DOHH2 (cell line): Measurements from ENCODE around the gene OTUD7B.
A peak's percentile ranks its signal among the peaks of the same experiment; 100 is the strongest.
"Not testable (repeated sequence)": the region's sequence is repeated elsewhere in the genome, so short reads cannot be mapped to it uniquely, and the experiment has no call there.

Experiments used
- H3F3A ChIP-seq: fragments of 200-600 bp; sonication (generic), shearing (Covaris generic); 2 replicates; pipeline ENCODE4 v1.6.0; 2016; ENCODE audit warnings: antibody characterized with exemption, mild to moderate bottlenecking; ENCODE audit not compliant: control insufficient read depth, insufficient read depth
- H3K27ac ChIP-seq: fragments of 200-600 bp; sonication (generic); 2 replicates; pipeline ENCODE4 v1.5.1; 2014; ENCODE audit warnings: low read depth, mild to moderate bottlenecking, low read length, moderate library complexity
- H3K27me3 ChIP-seq: fragments of 200-600 bp; sonication (generic); 2 replicates; pipeline ENCODE4 v1.6.1; 2014; ENCODE audit warnings: mild to moderate bottlenecking, low read length, mixed read lengths; ENCODE audit not compliant: control insufficient read depth
- H3K36me3 ChIP-seq: fragments of 200-600 bp; sonication (generic); 2 replicates; pipeline ENCODE4 v1.6.1; 2014; ENCODE audit warnings: mild to moderate bottlenecking, low read length, moderate library complexity, mixed read lengths; ENCODE audit not compliant: control insufficient read depth
- H3K4me1 ChIP-seq: fragments of 200-600 bp; sonication (generic); 2 replicates; pipeline ENCODE4 v1.6.1; 2014; ENCODE audit warnings: mild to moderate bottlenecking, low read length, mixed read lengths; ENCODE audit not compliant: control insufficient read depth
- H3K4me2 ChIP-seq: fragments of 200-600 bp; sonication (generic); 2 replicates; pipeline ENCODE4 v1.6.0; 2014; ENCODE audit warnings: mild to moderate bottlenecking, low read length, moderate library complexity
- H3K4me3 ChIP-seq: fragments of 200-600 bp; sonication (generic); 2 replicates; pipeline ENCODE4 v1.5.1; 2014; ENCODE audit warnings: mild to moderate bottlenecking, low read length, mixed read lengths
- H3K79me2 ChIP-seq: fragments of 200-600 bp; sonication (generic); 2 replicates; pipeline ENCODE4 v1.6.1; 2014; ENCODE audit warnings: mild to moderate bottlenecking, low read length, mixed read lengths; ENCODE audit not compliant: control insufficient read depth
- H3K9me2 ChIP-seq: fragments of 200-600 bp; sonication (generic); replicated peaks from 2 replicates; pipeline ENCODE4 v1.6.1; 2014; ENCODE audit warnings: mild to moderate bottlenecking, low read length, mixed read lengths; ENCODE audit not compliant: control insufficient read depth
- H3K9me3 ChIP-seq: fragments of 200-600 bp; sonication (generic); 2 replicates; pipeline ENCODE4 v1.6.1; 2014; ENCODE audit warnings: antibody characterized with exemption, low read length, mixed read lengths; ENCODE audit not compliant: control insufficient read depth, insufficient read depth
- H4K20me1 ChIP-seq: fragments of 200-600 bp; sonication (generic); 2 replicates; pipeline ENCODE4 v1.6.0; 2014; ENCODE audit warnings: low read depth, mild to moderate bottlenecking, antibody characterized with exemption, low read length, moderate library complexity; ENCODE audit not compliant: control insufficient read depth, insufficient read depth
- EZH2phosphoT487 ChIP-seq: fragments of 200-600 bp; sonication (generic); IDR thresholded peaks from 2 replicates; pipeline ENCODE4 v1.6.1; 2017; ENCODE audit warnings: borderline replicate concordance, mild to moderate bottlenecking, antibody characterized with exemption, low read length, moderate library complexity, mixed read lengths
- TF ChIP-seq, protein P1 (sequence below): fragments of 200-600 bp; sonication (generic); IDR thresholded peaks from one replicate; pipeline ENCODE4 v1.5.1; 2014; ENCODE audit warnings: antibody characterized with exemption, mild to moderate bottlenecking, low read depth, low read length; ENCODE audit not compliant: poor library complexity, severe bottlenecking

Gene OTUD7B

DNA sequence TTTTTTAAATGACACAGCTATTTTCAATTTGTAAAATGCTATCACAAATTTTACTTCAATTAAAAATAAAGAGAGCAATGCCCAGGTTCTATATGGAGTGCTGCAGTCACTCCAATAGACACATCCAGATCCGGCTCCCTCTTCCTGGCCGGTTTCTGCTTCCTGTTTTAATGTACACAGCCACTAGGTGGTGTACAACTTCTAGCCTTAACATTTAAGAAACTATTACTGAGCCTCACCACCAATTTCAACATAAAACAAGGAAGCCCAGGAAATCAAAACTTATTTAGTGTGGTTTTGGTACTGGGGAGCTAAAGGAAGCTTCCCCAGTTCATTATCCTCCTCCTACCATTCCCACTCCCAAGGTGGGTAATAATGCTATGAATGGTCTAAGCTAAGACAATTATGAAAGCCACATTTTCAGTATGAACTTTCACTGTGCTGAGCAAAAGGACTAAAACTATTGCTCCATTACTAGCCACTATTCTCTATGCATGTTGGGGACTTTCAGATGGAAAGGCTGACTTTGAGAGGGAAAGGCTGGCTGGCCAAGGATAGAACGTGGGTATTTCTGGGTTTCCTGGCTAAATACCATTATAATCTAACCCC, 48.4 kb downstream of the OTUD7B start:
- no peaks in the 10 kb centered on the region for H4K20me1 ChIP-seq
- no peaks in the 10 kb centered on the region for H3K9me2 ChIP-seq
- H3K9me3 ChIP-seq, result no peaks in the 10 kb centered on the region
- H3K4me2 ChIP-seq, result no peak overlapping the region
- H3K27ac ChIP-seq, result no peak overlapping the region
- no peaks in the 10 kb centered on the region for H3F3A ChIP-seq
- no peaks in the 10 kb centered on the region for H3K36me3 ChIP-seq
- no peaks in the 10 kb centered on the region for H3K27me3 ChIP-seq
- no peak overlapping the region for H3K4me3 ChIP-seq
- TF ChIP-seq EZH2phosphoT487, result no peak
- TF ChIP-seq, protein P1, sequence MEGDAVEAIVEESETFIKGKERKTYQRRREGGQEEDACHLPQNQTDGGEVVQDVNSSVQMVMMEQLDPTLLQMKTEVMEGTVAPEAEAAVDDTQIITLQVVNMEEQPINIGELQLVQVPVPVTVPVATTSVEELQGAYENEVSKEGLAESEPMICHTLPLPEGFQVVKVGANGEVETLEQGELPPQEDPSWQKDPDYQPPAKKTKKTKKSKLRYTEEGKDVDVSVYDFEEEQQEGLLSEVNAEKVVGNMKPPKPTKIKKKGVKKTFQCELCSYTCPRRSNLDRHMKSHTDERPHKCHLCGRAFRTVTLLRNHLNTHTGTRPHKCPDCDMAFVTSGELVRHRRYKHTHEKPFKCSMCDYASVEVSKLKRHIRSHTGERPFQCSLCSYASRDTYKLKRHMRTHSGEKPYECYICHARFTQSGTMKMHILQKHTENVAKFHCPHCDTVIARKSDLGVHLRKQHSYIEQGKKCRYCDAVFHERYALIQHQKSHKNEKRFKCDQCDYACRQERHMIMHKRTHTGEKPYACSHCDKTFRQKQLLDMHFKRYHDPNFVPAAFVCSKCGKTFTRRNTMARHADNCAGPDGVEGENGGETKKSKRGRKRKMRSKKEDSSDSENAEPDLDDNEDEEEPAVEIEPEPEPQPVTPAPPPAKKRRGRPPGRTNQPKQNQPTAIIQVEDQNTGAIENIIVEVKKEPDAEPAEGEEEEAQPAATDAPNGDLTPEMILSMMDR, result peak; percentile 78
- peaks cover 3% of the 10 kb centered on the region for H3K4me1 ChIP-seq
- H3K79me2 ChIP-seq, result no peaks in the 10 kb centered on the region

DNA sequence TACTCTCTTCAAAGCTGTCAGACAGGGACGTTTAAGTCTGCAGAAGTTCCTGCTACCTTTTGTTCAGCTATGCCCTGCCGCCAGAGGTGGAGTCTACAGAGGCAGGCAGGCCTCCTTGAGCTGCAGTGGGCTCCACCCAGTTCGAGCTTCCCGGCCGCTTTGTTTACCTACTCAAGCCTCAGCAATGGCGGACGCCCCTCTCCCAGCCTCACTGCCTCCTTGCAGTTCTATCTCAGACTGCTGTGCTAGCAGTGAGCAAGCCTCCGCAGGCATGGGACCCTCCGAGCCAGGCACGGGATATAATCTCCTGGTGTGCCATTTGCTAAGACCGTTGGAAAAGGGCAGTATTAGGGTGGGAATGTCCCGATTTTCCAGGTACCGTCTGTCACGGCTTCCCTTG, 53.0 kb downstream of the OTUD7B start:
- not testable (repeated sequence) for H3K79me2 ChIP-seq, H3K4me2 ChIP-seq, H3K9me3 ChIP-seq, H3K4me3 ChIP-seq, H3K4me1 ChIP-seq, H3K9me2 ChIP-seq, H4K20me1 ChIP-seq, H3F3A ChIP-seq, H3K27ac ChIP-seq, H3K36me3 ChIP-seq, H3K27me3 ChIP-seq

GRCh38 chr1:149949911-149950310, 60.6 kb downstream of the OTUD7B start:
- H3K27me3 ChIP-seq, result no peaks in the 10 kb centered on the region
- no peaks in the 10 kb centered on the region for H3K9me2 ChIP-seq
- no peaks in the 10 kb centered on the region for H3K4me1 ChIP-seq
- H3K9me3 ChIP-seq, result no peaks in the 10 kb centered on the region
- TF ChIP-seq EZH2phosphoT487, result no peak
- TF ChIP-seq, protein P1, result no peak
- no peaks in the 10 kb centered on the region for H3K79me2 ChIP-seq
- no peak overlapping the region for H3K27ac ChIP-seq
- no peak overlapping the region for H3K4me2 ChIP-seq
- H3K4me3 ChIP-seq, result no peak overlapping the region
- no peaks in the 10 kb centered on the region; the same call in 1 of the 2 replicates for H3F3A ChIP-seq
- H3K36me3 ChIP-seq, result no peaks in the 10 kb centered on the region
- H4K20me1 ChIP-seq, result no peaks in the 10 kb centered on the region

GRCh38 chr1:149945206-149945605, 65.3 kb downstream of the OTUD7B start:
- Histone ChIP-seq H3K4me1 (no peaks in the 10 kb centered on the region), H3K27ac (no peak overlapping the region), H3F3A (peaks cover under 1% of the 10 kb centered on the region; the same call in 1 of the 2 replicates), H3K4me3 (no peak overlapping the region), H3K4me2 (no peak overlapping the region), H3K9me3 (no peaks in the 10 kb centered on the region), H3K9me2 (no peaks in the 10 kb centered on the region), H3K36me3 (no peaks in the 10 kb centered on the region), H3K27me3 (no peaks in the 10 kb centered on the region), H3K79me2 (no peaks in the 10 kb centered on the region), H4K20me1 (no peaks in the 10 kb centered on the region)
- TF ChIP-seq EZH2phosphoT487, result no peak
- TF ChIP-seq, protein P1, result no peak
